Activated CD8-positive, alpha-beta memory T cell treated with anti-CD3 and anti-CD28 coated beads for 24 hours (primary cell): Measurements from ENCODE around the gene PDE6C.

Experiments
- DNase-seq: peaks from one replicate; pipeline ENCODE4 v3.0.0-alpha.2; 2020

PDE6C gene

DNA sequence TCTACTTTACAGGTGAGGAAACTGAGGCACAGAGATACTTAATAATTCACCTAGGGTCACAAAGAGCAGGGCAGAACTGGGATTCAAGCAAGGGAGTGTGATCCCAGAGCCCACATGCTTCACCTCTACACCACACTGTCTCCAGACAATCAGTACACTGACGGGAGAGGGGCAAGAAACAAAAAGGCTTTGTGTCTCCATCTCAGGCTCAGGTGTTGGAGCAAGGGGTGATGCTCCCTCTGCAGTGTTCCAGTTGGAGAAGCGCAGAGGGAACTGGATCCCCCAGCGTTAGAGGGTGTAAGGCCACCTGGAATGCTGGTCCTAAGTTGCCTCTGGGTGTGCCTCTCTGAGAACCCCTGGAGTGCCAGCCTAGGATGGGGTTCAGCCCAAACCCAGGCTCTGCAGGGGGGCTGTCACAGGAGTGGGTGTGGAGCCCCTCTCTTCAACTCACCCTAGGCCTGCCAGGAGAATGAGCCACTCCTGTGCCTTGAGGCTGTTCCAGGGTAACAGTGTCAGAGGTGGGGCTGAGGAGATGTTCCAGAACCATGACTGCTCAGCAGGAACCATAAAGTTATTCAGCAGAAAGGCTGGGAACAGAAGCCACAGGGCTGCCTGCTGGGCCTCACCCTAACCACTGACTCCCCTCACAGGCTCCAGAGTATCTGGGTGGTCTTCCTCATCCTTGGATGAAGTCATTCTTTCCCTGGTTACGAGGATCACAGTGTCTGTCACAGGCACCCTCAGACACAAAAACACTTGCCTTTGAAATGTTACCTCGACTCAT is 16.8 kb upstream of the PDE6C start:
- DNase-seq = no peak

DNA sequence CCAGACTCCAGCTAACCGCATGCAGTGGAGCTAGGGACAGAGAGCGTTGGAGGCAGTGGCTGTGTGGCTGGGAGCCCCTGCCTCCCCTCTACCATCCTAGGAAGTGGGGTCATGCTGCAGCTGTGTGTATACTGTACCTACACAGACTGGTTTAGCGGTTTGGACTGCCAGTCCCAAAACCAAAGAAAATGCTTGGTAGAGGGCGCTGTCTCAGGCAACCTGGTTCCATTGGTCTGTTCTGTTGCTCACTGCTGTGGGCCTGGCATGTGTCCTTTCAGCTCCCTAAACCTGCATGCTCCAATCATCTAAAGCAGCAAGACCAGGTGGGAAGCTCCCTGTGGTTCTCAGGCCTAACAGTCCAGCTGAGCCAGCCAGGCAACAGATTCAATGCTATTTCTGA is 15.8 kb upstream of the PDE6C start:
- no peak for DNase-seq

DNA sequence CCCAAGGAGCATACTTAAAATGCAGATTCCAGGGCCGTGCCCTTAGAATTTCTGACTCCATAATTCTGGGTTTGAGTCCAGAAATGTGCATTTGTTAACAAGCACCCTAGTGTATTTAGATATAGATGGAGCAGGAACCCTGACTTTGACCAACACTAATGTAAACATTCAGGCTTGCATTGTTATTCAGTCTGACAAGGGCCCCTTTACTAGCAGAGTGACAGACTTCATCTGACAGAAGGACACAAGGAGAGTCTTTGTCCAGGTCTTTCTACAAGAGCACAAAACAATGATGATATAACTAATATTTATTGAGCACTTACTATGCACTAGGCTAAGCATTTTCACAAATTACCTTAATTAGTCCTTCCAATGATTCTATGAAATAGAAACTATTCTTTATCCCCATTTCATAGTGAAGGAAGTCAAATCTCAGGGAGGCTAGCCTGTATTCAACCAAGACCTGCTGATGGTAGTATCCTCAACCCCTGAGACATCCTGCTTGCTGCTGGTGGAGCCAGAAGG is 15.2 kb upstream of the PDE6C start:
- no peak for DNase-seq

DNA sequence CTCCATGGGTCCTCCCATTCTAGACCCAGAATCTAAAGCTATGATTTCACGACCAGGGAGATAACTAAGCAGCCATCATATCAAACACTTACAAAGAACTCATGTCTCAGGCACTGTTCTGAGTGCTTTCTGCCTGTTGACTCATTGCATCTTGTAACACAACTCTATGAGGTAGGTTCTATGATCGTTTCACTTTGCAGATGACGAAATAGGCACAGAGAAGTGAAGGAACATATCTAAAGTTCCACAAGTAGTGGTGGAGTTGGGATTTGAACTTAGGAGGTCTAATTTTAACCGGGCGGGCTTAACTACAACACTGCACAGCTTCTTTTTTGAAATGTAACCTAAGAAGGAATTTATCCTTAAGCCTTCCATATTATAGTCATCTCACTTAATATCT is 14.2 kb upstream of the PDE6C start:
- DNase-seq = no peak

DNA sequence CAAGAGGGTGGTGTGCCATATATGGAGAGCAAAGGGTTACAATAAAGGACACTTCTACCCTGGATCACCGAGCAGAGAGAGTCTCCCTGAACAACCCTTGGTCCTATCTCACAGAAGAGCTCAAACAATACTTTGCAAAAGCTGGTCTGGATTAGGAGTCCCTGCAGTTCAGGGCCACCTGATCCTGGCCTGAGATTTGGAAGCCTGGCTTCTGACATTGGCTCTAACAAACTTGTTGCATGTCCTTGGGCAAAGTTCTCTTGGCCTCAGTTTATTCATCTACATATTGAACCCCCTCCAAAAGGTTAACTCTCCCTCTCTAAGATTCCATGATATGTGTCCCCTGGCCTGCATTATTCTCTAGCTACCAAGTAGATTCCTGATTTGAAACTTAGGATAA is 13.0 kb upstream of the PDE6C start:
- no peak for DNase-seq

DNA sequence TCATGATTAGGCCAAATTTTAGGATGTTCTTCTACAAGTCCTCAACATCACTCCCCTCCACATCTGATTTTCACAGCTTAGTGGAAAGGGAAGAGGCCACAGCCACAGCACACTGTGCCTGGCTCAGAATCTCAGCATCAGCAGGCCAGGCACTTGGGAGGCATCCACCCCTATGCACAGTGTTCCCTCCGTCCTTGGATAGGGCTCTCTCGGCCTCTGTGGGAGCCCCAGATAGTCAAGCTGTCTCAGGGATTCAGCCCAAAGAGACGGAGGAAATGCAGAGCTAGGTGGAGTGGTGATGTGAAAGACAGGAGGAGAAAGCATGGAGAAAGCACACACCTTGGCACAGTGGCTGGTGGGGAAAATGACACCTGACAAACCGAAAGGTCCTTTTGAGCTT is 12.6 kb upstream of the PDE6C start:
- DNase-seq = no peak

DNA sequence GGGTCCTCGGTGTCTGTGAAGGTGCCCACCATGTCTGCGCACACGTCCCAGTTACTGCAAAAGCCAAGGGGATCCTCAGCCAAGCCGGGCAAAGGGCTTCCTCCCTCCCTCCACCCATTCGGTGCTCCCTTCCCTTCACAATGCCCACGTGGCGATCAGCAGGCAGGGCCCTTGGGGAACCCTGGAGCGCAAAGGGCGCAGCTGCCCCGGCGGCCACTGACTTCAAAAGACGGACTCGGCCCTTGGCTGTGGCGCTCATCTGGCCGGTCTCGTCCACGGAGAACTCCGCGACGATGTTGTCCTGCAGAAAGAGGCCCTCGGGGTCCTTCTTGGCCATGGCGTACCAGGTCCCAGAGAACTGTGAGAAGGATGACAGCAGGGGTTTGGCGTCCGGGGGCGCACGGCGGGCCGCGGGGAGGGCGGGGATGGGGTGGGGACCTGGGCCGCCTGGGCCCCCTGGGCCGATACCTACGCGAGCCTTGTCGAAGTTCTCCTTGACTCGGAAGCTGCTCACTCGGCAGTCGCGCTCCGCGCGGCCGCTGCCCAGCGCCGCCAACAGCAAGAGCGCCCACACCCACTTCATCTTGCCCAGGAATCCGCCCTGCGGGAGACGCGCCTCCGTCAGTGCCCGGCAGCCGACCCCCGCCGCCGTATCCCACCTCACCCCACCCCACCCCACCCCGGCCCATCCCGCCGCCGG is 11.7 kb upstream of the PDE6C start:
- DNase-seq = no peak

DNA sequence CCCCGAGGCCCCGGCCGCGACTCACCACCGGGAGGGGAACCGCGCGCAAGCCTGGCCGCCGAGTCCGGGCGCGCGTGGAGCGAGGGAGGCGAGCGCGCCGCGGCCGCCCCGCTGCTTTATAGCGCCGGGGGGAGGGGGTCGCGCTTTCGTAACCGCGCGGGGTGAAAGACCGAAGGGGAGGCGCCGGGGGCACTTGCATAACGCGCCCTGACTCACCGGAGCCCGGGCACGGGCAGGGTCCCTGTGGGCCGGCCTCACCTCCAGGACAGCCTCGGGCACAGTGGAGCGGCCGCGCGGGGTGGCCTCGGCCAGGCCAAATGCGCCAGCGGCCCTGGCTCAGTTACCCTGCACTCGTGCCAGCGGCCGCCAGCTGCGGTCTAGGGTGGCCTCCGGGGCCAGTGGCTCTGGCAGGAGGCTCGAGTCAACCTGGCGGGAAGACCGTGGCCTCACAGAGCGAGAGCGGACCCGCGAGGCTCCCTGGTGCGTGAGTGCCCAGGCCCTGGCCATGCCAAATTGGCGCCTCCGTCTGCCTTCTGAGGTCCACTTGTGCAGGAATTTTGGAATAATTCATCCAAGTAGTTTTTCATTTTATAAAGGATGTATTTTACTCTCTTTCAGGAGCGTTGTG is 11.1 kb upstream of the PDE6C start, which contains the start of gene RBP4:
TSS of gene RBP4 (minus strand) at position 90 of the 628 bp plus-strand sequence. CDS start 207 bp downstream, outside the sequence.
- no peak for DNase-seq

DNA sequence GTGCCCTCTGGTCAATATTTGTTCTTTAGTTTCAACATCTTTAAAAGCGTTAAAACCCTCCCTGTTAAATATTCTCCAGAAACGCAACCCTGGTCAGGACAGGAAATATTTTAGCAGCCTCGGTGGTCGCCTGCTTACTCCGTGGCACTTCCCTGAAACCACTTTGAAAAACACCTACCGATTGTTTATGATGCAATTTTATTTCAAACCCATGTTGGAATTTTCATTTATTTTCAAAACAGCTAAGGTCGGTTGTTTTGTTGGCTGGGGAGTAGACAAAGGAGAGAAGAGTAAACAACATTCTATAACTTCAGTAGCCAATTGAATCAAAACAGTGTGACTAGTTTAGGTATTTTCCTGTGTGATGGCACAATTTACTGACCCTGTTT is 10.6 kb upstream of the PDE6C start:
- DNase-seq = no peak

DNA sequence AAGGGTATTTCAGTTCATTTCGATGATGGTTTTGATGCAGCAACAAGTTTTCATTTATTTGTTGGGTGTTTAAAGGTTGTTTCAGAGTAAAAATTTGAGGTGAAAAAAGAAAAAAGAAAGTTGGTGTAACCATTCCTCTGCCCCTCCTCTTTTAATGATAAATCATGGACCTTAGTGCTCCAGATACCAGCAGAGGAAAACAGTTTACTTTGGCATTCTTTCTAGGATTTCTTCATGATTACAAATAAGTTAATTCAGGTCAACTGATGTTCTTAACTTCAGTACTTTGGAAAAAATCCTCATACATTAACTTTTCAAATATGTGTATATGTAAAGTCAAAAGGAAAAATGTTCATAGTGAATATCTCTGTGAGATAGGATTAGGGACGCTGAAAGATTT is 9.3 kb upstream of the PDE6C start:
- no peak for DNase-seq

DNA sequence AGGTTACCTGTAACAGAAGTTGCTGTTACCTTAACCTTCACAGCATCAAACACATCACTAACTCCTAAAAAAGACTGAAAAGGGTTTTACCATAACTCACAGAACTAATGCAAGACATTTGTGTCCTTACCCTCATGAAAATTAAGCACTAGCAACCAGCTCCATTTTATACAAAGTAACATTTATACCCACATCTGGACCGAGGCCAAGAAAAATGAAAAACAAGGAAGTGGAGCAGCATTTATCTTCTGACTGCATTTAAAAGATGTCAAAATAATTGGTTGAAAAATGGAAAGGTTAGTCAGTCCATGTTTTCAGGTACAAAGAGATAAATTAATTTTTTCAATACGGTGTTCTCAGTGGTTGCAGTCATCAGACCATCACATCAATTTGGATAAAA is 8.2 kb upstream of the PDE6C start:
- DNase-seq = no peak

DNA sequence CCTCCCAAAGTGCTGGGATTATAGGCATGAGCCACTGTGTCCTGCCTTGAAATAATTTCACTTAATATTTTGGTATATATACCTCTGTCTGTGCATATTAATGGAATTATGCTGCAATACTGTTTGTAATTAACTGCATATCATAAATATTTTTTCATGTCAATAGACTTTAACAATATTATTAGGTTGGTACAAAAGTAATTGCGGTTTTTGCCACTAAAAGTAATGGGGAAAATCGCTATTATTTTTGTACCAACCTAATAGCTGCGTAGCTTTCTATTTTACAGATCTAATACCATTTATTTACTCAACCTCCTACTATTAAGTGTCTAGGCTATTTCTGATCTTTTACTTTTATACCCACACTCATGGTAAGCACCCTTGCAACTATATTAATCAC is 3.9 kb upstream of the PDE6C start:
- no peak for DNase-seq

DNA sequence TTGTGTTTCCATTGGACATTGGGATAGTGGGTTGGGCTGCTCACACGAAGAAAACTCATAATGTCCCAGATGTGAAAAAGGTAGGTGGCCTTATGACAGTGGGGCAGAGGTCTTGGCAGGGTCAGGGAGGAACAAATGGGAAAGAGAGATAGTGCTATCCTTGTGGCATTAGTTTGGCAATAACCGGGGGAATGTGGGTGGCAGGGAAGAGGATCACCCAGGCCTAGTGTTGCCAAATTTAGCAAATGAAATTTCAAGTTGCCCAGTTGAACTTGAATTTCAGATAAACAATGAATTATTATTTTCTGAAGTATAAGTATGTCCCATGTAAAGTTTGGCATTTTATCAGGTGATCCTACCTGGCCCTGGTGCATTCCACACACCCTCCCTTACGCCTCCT is 789 bp downstream of the PDE6C start:
- no peak for DNase-seq

DNA sequence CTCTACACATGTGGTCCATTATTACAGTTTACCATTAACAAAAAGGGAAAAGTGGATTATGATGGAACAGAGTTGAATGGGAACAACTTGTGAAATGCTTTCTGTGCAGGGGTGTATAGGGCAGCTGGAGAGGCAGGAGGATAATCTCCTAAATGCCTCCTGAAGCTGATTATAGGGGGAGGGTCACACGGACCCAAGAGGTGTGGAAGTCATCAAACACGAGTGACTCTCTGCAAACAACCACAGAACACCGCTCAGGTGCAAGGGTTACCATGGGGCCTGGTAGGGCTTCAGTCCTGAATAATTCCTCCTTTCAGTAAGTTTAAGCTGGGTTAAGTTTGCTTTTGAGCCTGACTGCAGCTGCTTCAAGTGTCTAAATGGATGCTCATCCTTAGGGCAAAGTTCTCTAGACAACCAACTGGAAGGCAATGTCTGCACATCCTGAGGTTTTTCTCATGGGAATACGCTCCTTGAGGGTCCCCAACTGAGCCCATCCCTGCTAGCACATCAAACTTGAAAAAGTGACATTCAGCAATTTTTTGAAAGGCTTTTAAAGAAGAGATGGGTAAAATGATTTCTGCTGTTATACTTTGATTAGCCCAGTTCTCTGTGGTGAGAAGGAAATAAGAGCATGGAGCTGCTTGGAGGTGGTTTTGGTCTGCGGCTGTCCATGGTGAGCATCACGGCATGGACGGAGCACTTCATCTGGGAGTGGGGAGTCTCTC is 1.9 kb downstream of the PDE6C start:
- DNase-seq = no peak

DNA sequence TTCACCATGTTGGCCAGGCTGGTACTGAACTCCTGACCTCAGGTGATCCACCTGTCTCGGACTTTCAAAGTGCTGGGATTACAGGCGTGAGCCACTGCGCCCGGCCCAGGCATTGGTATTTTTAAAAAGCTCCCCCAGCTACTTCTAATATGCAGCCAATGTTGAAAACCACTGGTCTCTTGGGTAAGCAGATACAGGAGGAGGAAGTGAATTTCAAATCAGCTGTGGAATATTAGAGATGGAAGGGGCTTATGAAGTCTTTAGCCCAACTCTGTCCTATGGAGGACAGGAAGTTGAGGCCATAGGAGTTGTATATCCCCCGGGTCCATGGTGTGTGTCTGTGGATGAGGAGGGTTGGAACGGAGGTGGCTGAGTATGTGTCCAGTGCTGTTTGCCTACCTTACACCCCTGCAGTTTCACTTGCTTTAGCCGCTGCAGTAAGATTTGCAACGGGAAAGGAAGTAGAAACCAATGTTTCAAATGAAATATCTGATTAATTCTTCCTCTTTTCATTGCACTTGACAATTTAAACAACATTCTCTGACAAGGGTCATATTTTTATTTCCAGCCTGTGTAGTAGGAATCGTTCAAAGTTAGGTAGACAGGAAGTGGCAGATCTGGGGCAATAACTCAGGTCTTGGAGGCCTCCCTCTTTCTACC is 3.4 kb downstream of the PDE6C start:
- DNase-seq = no peak

DNA sequence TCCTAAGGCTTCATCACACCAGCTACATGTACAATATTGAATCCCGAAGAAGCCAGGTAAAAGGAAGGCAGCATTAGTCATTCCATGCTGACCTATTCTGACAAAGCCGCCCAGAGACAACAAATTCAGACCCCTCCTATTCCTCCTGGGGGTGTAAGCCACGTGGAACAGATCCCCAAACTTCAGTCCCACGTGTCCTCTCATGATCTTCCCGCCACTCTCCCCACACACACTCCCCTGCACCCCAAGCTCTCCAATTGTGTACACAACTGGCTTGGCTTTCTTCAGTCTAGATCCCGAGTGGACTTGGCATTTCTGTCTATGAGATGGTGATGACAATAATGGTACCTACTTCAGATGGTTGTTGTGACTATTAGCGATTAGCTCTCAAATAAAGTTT is 8.6 kb downstream of the PDE6C start:
- DNase-seq = no peak

DNA sequence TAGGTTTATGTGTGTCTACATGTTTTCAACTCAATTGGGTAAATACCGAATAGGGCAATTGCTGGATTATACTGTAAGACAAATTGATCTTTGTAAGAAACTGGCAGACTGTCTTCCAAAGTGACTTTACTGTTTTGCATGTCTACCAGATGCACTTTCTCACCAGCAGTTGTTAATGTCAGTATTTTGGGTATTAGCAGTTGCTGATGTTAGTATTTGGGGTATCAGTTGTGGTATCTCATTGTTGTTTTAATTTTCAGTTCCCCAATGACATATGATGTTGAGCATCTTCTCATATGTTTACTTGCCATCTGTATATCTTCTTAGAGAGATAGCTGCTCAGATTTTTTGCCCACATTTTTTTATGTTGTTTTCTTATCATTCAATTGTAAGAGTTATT is 10.6 kb downstream of the PDE6C start:
- no peak for DNase-seq

DNA sequence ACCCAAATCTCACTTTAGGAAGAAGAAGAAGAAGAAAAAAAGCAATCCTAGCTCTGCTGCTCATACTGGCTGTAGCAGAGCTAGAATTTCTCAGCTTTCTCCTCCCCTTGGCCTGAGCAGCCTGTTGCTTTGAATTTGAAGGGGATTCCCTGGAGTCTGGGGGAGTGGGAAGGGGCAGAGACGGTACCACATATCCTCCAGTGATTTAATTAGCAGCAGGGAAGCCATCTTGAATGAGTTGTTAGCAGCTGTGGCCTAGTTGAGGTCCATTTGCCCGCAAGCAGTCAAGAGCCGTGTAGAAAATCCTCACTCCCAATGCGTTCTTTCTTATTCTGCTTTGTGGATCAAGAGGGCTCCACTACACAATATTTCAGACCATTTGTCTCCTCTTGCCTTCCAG is 16.5 kb downstream of the PDE6C start:
- no peak for DNase-seq

DNA sequence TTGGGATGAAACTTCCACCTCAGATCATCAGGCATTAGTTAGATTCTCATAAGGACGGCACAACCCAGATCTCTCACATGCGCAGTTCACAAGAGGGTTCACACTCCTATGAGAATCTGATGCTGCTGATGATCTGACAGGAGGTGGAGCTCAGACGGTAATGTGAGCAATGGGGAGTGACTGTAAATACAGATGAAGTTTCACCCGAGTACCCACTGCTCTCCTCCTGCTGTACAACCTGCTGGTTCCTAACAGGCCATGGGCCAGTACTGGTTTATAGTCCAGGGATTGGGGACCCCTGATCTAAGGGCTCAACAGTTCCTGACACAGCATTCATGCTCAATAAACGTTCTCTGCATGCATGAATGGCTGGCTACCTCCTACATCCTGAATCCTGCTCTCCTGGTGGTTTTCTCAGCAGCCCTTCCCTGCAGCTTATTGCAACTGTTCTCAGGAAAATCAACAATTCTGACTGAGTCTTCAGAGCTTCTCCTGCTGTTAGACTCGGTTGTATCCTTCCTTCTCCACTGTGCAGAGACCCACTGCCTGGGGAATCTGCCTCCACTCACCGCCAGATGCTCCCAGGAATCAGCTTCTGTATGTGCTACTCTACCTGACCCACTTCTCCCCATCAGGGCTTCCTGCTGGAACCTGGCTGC is 17.4 kb downstream of the PDE6C start:
- no peak for DNase-seq

DNA sequence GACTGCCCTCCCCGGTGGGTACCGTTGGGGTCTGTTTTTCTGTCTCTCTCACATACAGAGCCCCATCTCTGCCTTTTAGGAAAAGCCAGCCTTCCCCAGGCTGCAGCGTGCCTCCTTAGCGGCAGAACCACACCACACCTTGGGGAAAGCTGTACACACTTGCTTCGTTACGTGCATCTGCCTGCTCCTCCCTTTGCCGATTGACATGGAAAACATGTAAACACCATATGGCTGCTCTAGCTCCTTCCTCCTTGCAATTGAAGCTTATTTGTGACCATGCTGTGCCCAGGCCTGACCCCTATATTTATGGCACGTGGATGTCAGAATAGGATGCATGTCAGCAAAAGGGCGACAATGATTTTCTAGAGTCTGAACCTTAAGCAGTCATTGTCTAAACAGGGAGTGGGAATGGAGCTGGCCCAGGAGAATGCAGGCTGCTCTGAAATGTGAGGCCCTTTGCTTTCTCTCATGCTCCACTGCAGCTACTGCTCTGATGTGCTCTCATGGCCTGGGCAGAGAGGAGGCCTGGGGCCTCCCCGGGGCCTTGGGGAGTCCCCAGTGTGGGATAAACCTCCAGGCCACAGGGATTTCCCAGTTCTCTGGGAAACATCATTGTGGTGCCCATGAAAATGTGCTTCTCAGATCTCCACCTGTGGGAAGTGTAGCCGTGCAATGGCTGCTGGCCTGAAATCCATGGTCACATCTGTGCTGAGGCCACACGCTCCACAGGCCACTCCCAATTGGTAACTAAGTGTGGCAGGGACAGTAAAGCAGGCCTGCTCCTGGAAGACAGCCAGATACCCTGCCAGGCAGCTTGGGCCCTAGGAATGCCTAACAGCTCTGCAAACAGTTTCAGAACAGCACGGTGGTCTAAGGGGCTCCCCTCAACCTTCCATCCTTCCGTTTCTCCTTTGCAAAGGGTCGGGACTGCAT is 18.6 kb downstream of the PDE6C start:
- DNase-seq = no peak

DNA sequence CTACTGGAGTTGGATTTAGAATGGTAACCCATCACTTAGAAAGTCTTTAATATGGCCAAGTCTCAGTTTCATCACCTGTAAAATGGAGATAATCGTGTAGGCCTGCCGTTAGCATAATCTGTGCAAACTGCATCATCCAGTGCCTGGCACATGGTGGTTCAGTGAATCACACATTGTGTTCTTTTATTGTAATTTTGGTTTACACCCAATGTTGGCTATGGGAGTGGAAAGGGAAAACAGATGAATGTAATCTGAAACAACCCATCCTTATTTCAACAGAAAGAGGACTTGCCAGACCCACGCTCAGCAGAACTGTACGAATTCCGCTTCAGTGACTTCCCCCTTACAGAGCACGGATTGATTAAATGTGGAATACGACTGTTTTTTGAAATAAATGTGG is 27.5 kb downstream of the PDE6C start:
- no peak for DNase-seq
